ENCODE data around the gene SOX18.
A peak's percentile ranks its signal among the peaks of the same experiment; 100 is the strongest.

The SOX18 gene

GRCh38 chr20:64082126-64082731 is 32.8 kb upstream of the SOX18 start:
- no peaks in the 10 kb centered on the region for H3K36me3 ChIP-seq
- no peak overlapping the region for H3K4me3 ChIP-seq (ENCODE audit: low read depth, low read length)
- no peak for DNase-seq
- H3K4me1 ChIP-seq: peaks cover 9% of the 10 kb centered on the region
- no peaks in the 10 kb centered on the region for H3K27me3 ChIP-seq
- no peaks in the 10 kb centered on the region for H3K9me3 ChIP-seq
- TF ChIP-seq CTCF (IDR thresholded peaks at IDR 0.05; ENCODE audit: low read depth, low read length): no peak

- H3K4me1 ChIP-seq: peaks cover 9% of the 10 kb centered on the region
- H3K27me3 ChIP-seq: no peaks in the 10 kb centered on the region
- no peaks in the 10 kb centered on the region for H3K36me3 ChIP-seq
- TF ChIP-seq CTCF (IDR thresholded peaks at IDR 0.05; ENCODE audit: low read depth, low read length): no peak
- no peak overlapping the region for H3K4me3 ChIP-seq (ENCODE audit: low read depth, low read length)
- H3K9me3 ChIP-seq: no peaks in the 10 kb centered on the region
- DNase-seq: no peak
Measured at GRCh38 chr20:64081624-64081964, 32.2 kb upstream of the SOX18 start.

- H3K9me3 ChIP-seq: no peaks in the 10 kb centered on the region
- no peak for DNase-seq
- no peaks in the 10 kb centered on the region; the same call in 1 of the 2 replicates for H3K36me3 ChIP-seq
- H3K4me3 ChIP-seq (ENCODE audit: low read depth, low read length): no peak overlapping the region
- no peak for TF ChIP-seq CTCF (IDR thresholded peaks at IDR 0.05; ENCODE audit: low read depth, low read length)
- H3K4me1 ChIP-seq: peaks cover 9% of the 10 kb centered on the region
- no peaks in the 10 kb centered on the region for H3K27me3 ChIP-seq
Measured at GRCh38 chr20:64080813-64081623, 31.6 kb upstream of the SOX18 start.

- Histone ChIP-seq H3K4me1 (peaks cover 9% of the 10 kb centered on the region), H3K9me3 (no peaks in the 10 kb centered on the region), H3K36me3 (no peaks in the 10 kb centered on the region; the same call in 1 of the 2 replicates), H3K27me3 (no peaks in the 10 kb centered on the region), H3K4me3 (ENCODE audit: low read depth, low read length) (peak within 1 kb of the TSS; percentile 86)
- no peak for DNase-seq
- TF ChIP-seq CTCF (IDR thresholded peaks at IDR 0.05; ENCODE audit: low read depth, low read length): no peak
Measured at GRCh38 chr20:64080013-64080812, 30.8 kb upstream of the SOX18 start, which contains the start of gene OPRL1. Gene OPRL1, plus strand, starts transcription at chr20:64080082. Its CDS starts 12,639 bp downstream, at chr20:64092721.

- DNase-seq: peak; percentile 81
- Histone ChIP-seq H3K9me3 (no peaks in the 10 kb centered on the region), H3K27me3 (no peaks in the 10 kb centered on the region), H3K4me3 (ENCODE audit: low read depth, low read length) (peak within 1 kb of the TSS; percentile 86), H3K36me3 (no peaks in the 10 kb centered on the region; the same call in 1 of the 2 replicates), H3K4me1 (peaks cover 9% of the 10 kb centered on the region)
- no peak for TF ChIP-seq CTCF (IDR thresholded peaks at IDR 0.05; ENCODE audit: low read depth, low read length)
Measured at GRCh38 chr20:64079273-64080012, 30.0 kb upstream of the SOX18 start, which contains the start of gene RGS19. Gene RGS19, minus strand, starts transcription at chr20:64079518. Its CDS starts 2,632 bp downstream, at chr20:64076886.
